ENCODE results near the gene PITPNC1. TPM values are rescaled to one million over a fixed set of nuclear protein-coding genes. Genes with fewer than 3 reads are reported as not detected.

Gene PITPNC1
- total RNA-seq, 1 experiment from 2014 or later: 37.5 TPM

DNA sequence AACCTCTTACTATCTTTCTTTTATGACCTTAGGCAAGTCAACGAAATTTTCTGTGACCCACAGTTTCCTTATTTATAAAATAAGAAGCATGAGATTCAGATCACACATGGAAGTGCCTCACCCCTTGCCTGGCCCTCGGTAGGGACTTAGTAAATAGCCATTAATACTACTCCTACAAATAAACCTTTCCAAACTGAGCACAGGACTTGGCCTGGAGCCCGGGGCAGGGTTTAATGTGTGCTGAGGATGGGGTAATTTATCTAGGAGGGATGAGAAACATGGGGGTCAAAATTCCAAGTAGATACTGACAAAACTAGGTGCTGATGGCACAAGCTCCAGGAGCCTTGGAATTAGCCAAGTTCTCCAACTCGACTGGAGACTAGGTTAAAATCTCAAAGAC is 35.0 kb downstream of the PITPNC1 start:
- Histone ChIP-seq H3K4me2 (ENCODE audit: insufficient read depth, insufficient read length, low read length) (no peak overlapping the region), H2BK20ac (ENCODE audit: low read depth, low read length, poor library complexity, severe bottlenecking) (no peak overlapping the region), H3K18ac (ENCODE audit: insufficient read length, low read depth, low read length) (no peak overlapping the region)

More for the DNA sequence above, 35.0 kb downstream of the PITPNC1 start:
- no peak overlapping the region for H4K5ac ChIP-seq (ENCODE audit: insufficient read length, low read depth, low read length)
- no peak overlapping the region for H4K8ac ChIP-seq (replicated peaks; ENCODE audit: insufficient read length, low read depth, low read length)
- no peak overlapping the region for H2AFZ ChIP-seq (ENCODE audit: low read length)
- no peak overlapping the region for H2BK5ac ChIP-seq (ENCODE audit: insufficient read length, low read length)
- H3T11ph ChIP-seq (ENCODE audit: low read length): no peak overlapping the region
- H3K79me2 ChIP-seq (ENCODE audit: insufficient read depth, low read length): peaks cover 6% of the 10 kb centered on the region; the same call in 1 of the 2 replicates
- DNase-seq: no peak
- H4K91ac ChIP-seq (ENCODE audit: insufficient read length, low read depth, low read length): no peak overlapping the region
- no peak overlapping the region for H3K27ac Mint-ChIP-seq
- no peaks in the 10 kb centered on the region for H3K4me1 ChIP-seq (ENCODE audit: insufficient read depth, low read length)
- no peak overlapping the region for H3K56ac ChIP-seq (ENCODE audit: insufficient read length, low read depth, low read length)
- no peaks in the 10 kb centered on the region for H3K27me3 Mint-ChIP-seq (ENCODE audit: low read depth)
- no peak overlapping the region for H3K4me3 Mint-ChIP-seq
- no CpG with 5 or more reads among the region's 4 CpGs for WGBS (ENCODE audit: extremely low coverage, insufficient read length, low lambda C conversion rate)
- H3K14ac ChIP-seq (ENCODE audit: insufficient read depth, low read length): no peak overlapping the region
- no peak overlapping the region for H3K4ac ChIP-seq (ENCODE audit: low read depth, low read length)
- H3K23me2 ChIP-seq (ENCODE audit: insufficient read length, low read depth, low read length, poor library complexity, severe bottlenecking): no peaks in the 10 kb centered on the region
- H2AK5ac ChIP-seq (ENCODE audit: insufficient read length, low read length): no peak overlapping the region
- H3K79me1 ChIP-seq (ENCODE audit: insufficient read depth, low read depth, low read length, poor library complexity, severe bottlenecking): peaks cover 12% of the 10 kb centered on the region
- H2BK15ac ChIP-seq (ENCODE audit: low read depth, low read length): no peak overlapping the region
- H3K9me3 ChIP-seq (ENCODE audit: control insufficient read depth, low read depth, low read length): no peaks in the 10 kb centered on the region
- H3K23ac ChIP-seq (ENCODE audit: insufficient read length, low read depth, low read length): no peak overlapping the region
- H3K9me3 Mint-ChIP-seq: peaks cover 6 to 18% of the 10 kb centered on the region in 2 experiments; a peak in 2 of 5 replicates
- peaks cover 11 to 20% (median 15%) of the 10 kb centered on the region in 3 experiments for H3K36me3 Mint-ChIP-seq (ENCODE audit: insufficient read depth in 1 of 3, low read depth in 3 of 3)
- H3K27ac ChIP-seq (ENCODE audit: insufficient read length, low read depth, low read length): no peak overlapping the region
- no peak overlapping the region for H2BK12ac ChIP-seq (ENCODE audit: insufficient read length, low read depth, low read length)
- H3K9ac ChIP-seq (ENCODE audit: extremely low read depth, insufficient read length, low read length): no peak overlapping the region
- TF ChIP-seq, protein P1, sequence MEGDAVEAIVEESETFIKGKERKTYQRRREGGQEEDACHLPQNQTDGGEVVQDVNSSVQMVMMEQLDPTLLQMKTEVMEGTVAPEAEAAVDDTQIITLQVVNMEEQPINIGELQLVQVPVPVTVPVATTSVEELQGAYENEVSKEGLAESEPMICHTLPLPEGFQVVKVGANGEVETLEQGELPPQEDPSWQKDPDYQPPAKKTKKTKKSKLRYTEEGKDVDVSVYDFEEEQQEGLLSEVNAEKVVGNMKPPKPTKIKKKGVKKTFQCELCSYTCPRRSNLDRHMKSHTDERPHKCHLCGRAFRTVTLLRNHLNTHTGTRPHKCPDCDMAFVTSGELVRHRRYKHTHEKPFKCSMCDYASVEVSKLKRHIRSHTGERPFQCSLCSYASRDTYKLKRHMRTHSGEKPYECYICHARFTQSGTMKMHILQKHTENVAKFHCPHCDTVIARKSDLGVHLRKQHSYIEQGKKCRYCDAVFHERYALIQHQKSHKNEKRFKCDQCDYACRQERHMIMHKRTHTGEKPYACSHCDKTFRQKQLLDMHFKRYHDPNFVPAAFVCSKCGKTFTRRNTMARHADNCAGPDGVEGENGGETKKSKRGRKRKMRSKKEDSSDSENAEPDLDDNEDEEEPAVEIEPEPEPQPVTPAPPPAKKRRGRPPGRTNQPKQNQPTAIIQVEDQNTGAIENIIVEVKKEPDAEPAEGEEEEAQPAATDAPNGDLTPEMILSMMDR (conservative IDR thresholded peaks at IDR 0.05): no peak
- peaks cover 3 to 4% of the 10 kb centered on the region in 2 experiments; a peak in 2 of 4 replicates for H3K4me1 Mint-ChIP-seq
- no peaks in the 10 kb centered on the region for H3K27me3 ChIP-seq (ENCODE audit: insufficient read depth, low read length)
- H4K20me1 ChIP-seq (ENCODE audit: control insufficient read depth, insufficient read depth, insufficient read length): no peaks in the 10 kb centered on the region
- H2BK120ac ChIP-seq (ENCODE audit: low read depth, low read length, poor library complexity, severe bottlenecking): no peak overlapping the region

All from H9 (cell line).